CD4-positive, alpha-beta T cell treated with Interleukin-2 at 100 ng/mL for 4 hours (primary cell): ENCODE results near the gene SOX5.

Experiments used
- DNase-seq: peaks from one replicate; pipeline ENCODE4 v3.0.0-alpha.2; 2020; ENCODE audit warnings: low spot score

Gene SOX5

GRCh38 chr12:23684121-23684520 is 265.3 kb downstream of the SOX5 start:
- DNase-seq: no peak

- no peak for DNase-seq
Observed at GRCh38 chr12:23681237-23681636, 268.2 kb downstream of the SOX5 start.

- DNase-seq: no peak
Observed at GRCh38 chr12:23674064-23674463, 275.4 kb downstream of the SOX5 start.

- no peak for DNase-seq
Observed at GRCh38 chr12:23671881-23672280, 277.6 kb downstream of the SOX5 start.

- DNase-seq: no peak
Observed at GRCh38 chr12:23670684-23671083, 278.8 kb downstream of the SOX5 start.

- DNase-seq: no peak
Observed at GRCh38 chr12:23669691-23670090, 279.8 kb downstream of the SOX5 start.

GRCh38 chr12:23666866-23667265 is 282.6 kb downstream of the SOX5 start:
- DNase-seq: no peak

GRCh38 chr12:23662966-23663365 is 286.5 kb downstream of the SOX5 start:
- no peak for DNase-seq

- no peak for DNase-seq
Observed at GRCh38 chr12:23659131-23659530, 290.3 kb downstream of the SOX5 start.

GRCh38 chr12:23657598-23657997 is 291.9 kb downstream of the SOX5 start:
- DNase-seq: no peak

- DNase-seq: no peak
Observed at GRCh38 chr12:23655884-23656283, 293.6 kb downstream of the SOX5 start.

- no peak for DNase-seq
Observed at GRCh38 chr12:23655112-23655511, 294.4 kb downstream of the SOX5 start.

- no peak for DNase-seq
Observed at GRCh38 chr12:23648546-23648945, 300.9 kb downstream of the SOX5 start.

- DNase-seq: no peak
Observed at GRCh38 chr12:23640754-23641153, 308.7 kb downstream of the SOX5 start.

- no peak for DNase-seq
Observed at GRCh38 chr12:23634344-23634743, 315.1 kb downstream of the SOX5 start.

GRCh38 chr12:23631786-23632377 is 317.6 kb downstream of the SOX5 start:
- DNase-seq: no peak

- DNase-seq: no peak
Observed at GRCh38 chr12:23630524-23630923, 318.9 kb downstream of the SOX5 start.

GRCh38 chr12:23628806-23629205 is 320.7 kb downstream of the SOX5 start:
- no peak for DNase-seq

- no peak for DNase-seq
Observed at GRCh38 chr12:23626791-23627190, 322.7 kb downstream of the SOX5 start.

GRCh38 chr12:23621900-23622299 is 327.6 kb downstream of the SOX5 start:
- no peak for DNase-seq

GRCh38 chr12:23618718-23619117 is 330.8 kb downstream of the SOX5 start:
- DNase-seq: no peak

GRCh38 chr12:23617749-23618148 is 331.7 kb downstream of the SOX5 start:
- no peak for DNase-seq

- no peak for DNase-seq
Observed at GRCh38 chr12:23614280-23614679, 335.2 kb downstream of the SOX5 start.

GRCh38 chr12:23611320-23611719 is 338.1 kb downstream of the SOX5 start:
- DNase-seq: no peak

- no peak for DNase-seq
Observed at GRCh38 chr12:23600919-23601318, 348.6 kb downstream of the SOX5 start.
